Endothelial cell of umbilical vein (primary cell): Measurements from ENCODE around the gene SPDEF.

Source experiments
- CTCF ChIP-seq, 2 donors: IDR thresholded peaks; 1 replicate in 1 of 2; 2 replicates in 1 of 2; pipeline ENCODE4 v1.5.1; 2011; ENCODE audit warnings: low read length in 2 of 2, mild to moderate bottlenecking in 2 of 2, moderate library complexity in 2 of 2, control low read depth in 1 of 2, inconsistent platforms in 1 of 2, low read depth in 1 of 2; ENCODE audit not compliant: insufficient read depth in 1 of 2; ENCODE audit errors: extremely low read depth in 1 of 2
- FOS ChIP-seq: IDR thresholded peaks from 2 replicates; pipeline ENCODE4 v1.6.1; 2011; ENCODE audit warnings: mild to moderate bottlenecking, low read length, moderate library complexity, borderline replicate concordance; ENCODE audit not compliant: insufficient read depth
- JUN ChIP-seq: IDR thresholded peaks from 2 replicates; pipeline ENCODE4 v1.6.1; 2011; ENCODE audit warnings: borderline replicate concordance, low read depth; ENCODE audit not compliant: insufficient read length, insufficient read depth
- MAX ChIP-seq: IDR thresholded peaks from 2 replicates; pipeline ENCODE4 v1.6.1; 2011; ENCODE audit not compliant: insufficient read depth, insufficient read length
- POLR2AphosphoS5 ChIP-seq: IDR thresholded peaks from 2 replicates; pipeline ENCODE4 v1.6.1; 2012; ENCODE audit warnings: low read depth, mild to moderate bottlenecking, control low read depth, low read length, moderate library complexity; ENCODE audit not compliant: insufficient read depth

- TF ChIP-seq CTCF (IDR thresholded peaks at IDR 0.05; ENCODE audit: extremely low read depth in 1 of 2, insufficient read depth in 1 of 2, low read depth in 1 of 2, low read length in 2 of 2): peak; percentile 56 to 86
- no peak for TF ChIP-seq JUN
- no peak for TF ChIP-seq MAX
- no peak for TF ChIP-seq FOS
- TF ChIP-seq POLR2AphosphoS5: peak; percentile 42
These were observed 29.0 kb downstream of the SPDEF start for GRCh38 chr6:34526992-34527728.
